ENCODE results near the gene ARHGEF12.

ARHGEF12 gene

DNA sequence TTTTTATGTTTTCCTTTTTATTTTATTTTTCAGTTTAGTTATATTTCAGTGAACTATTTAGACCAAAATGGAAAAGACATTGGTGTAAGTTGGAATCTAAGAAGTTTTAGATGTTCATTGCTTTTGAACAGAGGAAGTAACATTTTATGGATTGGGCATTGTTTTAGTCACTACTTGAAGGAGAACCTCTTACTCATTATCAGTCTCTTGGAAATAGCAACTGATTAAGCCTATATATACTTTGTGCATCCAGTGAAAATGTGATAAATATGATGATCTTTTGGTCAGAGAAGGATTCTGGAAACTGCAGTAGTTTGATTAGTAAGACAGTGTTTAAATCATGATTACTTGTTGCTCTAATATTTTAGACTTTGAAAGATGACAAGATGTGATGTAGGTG, 14.4 kb downstream of the ARHGEF12 start:
- no peak overlapping the region for H3K4me3 ChIP-seq (ENCODE audit: low read depth, low read length)
- TF ChIP-seq, protein P1, sequence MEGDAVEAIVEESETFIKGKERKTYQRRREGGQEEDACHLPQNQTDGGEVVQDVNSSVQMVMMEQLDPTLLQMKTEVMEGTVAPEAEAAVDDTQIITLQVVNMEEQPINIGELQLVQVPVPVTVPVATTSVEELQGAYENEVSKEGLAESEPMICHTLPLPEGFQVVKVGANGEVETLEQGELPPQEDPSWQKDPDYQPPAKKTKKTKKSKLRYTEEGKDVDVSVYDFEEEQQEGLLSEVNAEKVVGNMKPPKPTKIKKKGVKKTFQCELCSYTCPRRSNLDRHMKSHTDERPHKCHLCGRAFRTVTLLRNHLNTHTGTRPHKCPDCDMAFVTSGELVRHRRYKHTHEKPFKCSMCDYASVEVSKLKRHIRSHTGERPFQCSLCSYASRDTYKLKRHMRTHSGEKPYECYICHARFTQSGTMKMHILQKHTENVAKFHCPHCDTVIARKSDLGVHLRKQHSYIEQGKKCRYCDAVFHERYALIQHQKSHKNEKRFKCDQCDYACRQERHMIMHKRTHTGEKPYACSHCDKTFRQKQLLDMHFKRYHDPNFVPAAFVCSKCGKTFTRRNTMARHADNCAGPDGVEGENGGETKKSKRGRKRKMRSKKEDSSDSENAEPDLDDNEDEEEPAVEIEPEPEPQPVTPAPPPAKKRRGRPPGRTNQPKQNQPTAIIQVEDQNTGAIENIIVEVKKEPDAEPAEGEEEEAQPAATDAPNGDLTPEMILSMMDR (IDR thresholded peaks at IDR 0.05; ENCODE audit: low read depth, low read length, missing control alignments) = no peak
- no peak for DNase-seq (ENCODE audit: low read depth)

DNA sequence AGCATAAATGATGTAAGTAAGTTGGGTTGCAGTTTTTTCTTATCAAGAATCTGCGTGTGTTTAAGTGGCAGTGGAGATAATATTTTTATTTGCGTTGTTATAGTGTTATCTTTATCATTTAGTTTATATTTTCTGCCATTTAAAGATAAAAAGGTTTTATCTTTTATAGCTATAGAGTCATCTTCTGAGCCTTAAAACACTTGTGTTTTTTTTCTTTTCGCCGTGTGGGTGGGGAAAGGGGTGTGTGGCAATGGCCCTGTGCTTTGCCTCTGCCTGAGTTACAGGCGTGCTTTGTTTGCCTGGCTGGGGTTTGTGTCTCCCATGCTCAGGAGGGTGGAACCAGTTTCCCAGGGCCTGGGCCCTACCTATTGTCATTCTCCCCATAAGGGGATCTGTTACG, 16.2 kb downstream of the ARHGEF12 start:
- TF ChIP-seq, protein P1 (IDR thresholded peaks at IDR 0.05; ENCODE audit: low read depth, low read length, missing control alignments) = no peak
- no peak overlapping the region for H3K4me3 ChIP-seq (ENCODE audit: low read depth, low read length)
- DNase-seq (ENCODE audit: low read depth) = no peak

DNA sequence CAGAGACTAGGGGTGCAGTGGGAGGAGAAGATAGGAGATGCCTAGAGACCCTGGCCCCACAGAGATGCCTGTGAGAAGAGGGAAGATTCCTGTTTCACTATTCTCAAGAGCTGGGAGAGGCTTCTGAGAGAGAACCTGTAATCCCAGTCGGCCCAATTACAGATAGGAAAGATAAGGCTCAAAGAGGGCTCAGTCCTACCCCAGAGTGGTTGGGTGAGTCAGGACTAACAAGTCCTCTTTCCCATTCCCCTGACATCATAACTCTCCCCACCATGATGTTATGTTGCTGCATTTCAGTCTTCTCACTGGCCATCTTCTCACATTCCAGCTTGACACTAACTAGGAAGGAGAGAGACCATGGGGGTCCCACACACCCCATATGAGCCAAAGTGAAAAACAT, 17.9 kb downstream of the ARHGEF12 start:
- TF ChIP-seq, protein P1 (IDR thresholded peaks at IDR 0.05; ENCODE audit: low read depth, low read length, missing control alignments) = no peak
- DNase-seq (ENCODE audit: low read depth) = no peak
- no peak overlapping the region for H3K4me3 ChIP-seq (ENCODE audit: low read depth, low read length)

DNA sequence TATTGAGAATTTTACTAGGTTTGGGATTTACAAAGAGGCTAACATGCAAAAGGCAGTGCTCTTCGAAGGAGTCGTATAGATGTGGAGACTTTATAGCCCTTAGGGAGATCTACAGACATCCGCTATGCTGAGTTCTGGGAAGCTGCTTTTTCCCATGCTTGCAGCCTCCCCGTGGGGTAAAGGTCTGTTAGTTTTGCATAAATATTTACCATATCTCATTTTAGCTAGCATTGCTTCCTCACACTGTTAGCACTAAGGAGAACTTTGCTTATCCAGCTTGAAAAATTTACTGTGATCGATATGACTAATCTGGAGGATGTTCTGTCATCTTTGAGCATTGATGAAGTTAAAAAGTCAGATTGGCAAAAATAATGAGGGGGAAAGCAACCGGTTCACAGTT, 18.6 kb downstream of the ARHGEF12 start:
- TF ChIP-seq, protein P1 (IDR thresholded peaks at IDR 0.05; ENCODE audit: low read depth, low read length, missing control alignments) = no peak
- no peak overlapping the region for H3K4me3 ChIP-seq (ENCODE audit: low read depth, low read length)
- DNase-seq (ENCODE audit: low read depth) = no peak

DNA sequence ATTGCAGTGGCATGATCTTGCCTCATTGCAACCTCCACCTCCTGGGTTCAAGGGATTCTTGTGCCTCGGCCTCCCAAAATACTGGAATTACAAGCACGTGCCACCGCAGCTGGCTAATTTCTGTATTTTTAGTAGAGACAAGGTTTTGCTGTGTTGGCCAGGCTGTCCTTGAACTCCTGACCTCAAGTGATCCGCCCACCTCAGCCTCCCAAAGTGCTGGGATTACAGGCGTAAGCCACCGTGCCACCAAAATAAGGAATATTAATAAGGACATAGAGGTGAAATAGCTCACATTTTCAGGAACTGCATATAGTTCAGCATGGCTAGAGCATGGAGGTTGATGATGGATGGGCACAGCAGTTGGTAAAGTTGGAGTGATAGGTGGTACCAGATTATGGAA, 21.4 kb downstream of the ARHGEF12 start:
- no peak overlapping the region for H3K4me3 ChIP-seq (ENCODE audit: low read depth, low read length)

DNA sequence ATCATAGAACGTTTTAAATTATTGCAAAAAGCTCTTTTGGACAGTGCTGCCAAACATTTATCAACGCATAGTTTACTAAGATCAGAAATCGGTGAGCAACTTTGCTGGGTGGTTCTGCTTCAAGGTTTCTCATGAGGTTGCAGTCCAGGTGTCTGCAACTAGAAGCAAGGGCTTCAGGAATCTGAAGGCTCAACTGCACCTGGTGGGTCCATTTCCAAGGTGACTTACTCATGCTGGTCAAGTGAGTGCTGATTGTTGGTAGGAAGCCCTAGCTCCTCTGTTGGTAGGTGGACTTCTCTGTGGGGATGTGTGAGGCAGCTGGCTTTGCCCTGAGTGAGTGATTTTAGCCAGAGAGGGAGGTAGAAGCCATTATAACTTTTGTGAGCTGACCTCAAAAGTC, 22.5 kb downstream of the ARHGEF12 start:
- TF ChIP-seq, protein P1 (IDR thresholded peaks at IDR 0.05; ENCODE audit: low read depth, low read length, missing control alignments) = no peak
- no peak for DNase-seq (ENCODE audit: low read depth)
- H3K4me3 ChIP-seq (ENCODE audit: low read depth, low read length) = no peak overlapping the region

More for the DNA sequence above, 21.4 kb downstream of the ARHGEF12 start:
- TF ChIP-seq, protein P1 (IDR thresholded peaks at IDR 0.05; ENCODE audit: low read depth, low read length, missing control alignments) = no peak
- DNase-seq (ENCODE audit: low read depth) = no peak

DNA sequence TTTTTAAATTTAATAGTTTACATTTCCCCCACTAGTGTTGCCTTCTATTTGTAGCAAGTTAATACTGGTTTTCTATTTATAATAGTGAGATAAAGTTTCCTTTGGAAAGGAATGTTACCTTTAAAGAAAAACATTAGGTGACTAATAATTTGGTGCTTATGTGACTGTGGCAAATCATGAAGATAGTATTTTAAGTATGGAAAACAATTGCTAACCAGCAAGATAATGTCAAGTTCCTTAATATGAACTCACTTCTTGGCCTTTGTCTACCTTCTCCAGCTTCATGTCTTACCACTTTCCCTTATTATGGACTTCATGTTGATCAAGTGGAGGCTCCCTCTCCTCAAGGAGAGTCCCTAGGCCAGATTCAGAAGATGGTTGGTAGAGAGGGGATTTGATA, 27.2 kb downstream of the ARHGEF12 start:
- TF ChIP-seq, protein P1 (IDR thresholded peaks at IDR 0.05; ENCODE audit: low read depth, low read length, missing control alignments) = no peak
- no peak for DNase-seq (ENCODE audit: low read depth)
- no peak overlapping the region for H3K4me3 ChIP-seq (ENCODE audit: low read depth, low read length)
